ENCODE results near the gene CEP120.
A peak's percentile ranks its signal among the peaks of the same experiment; 100 is the strongest.
"Not testable (repeated sequence)": the region's sequence is repeated elsewhere in the genome, so short reads cannot be mapped to it uniquely, and the experiment has no call there.

The CEP120 gene

DNA sequence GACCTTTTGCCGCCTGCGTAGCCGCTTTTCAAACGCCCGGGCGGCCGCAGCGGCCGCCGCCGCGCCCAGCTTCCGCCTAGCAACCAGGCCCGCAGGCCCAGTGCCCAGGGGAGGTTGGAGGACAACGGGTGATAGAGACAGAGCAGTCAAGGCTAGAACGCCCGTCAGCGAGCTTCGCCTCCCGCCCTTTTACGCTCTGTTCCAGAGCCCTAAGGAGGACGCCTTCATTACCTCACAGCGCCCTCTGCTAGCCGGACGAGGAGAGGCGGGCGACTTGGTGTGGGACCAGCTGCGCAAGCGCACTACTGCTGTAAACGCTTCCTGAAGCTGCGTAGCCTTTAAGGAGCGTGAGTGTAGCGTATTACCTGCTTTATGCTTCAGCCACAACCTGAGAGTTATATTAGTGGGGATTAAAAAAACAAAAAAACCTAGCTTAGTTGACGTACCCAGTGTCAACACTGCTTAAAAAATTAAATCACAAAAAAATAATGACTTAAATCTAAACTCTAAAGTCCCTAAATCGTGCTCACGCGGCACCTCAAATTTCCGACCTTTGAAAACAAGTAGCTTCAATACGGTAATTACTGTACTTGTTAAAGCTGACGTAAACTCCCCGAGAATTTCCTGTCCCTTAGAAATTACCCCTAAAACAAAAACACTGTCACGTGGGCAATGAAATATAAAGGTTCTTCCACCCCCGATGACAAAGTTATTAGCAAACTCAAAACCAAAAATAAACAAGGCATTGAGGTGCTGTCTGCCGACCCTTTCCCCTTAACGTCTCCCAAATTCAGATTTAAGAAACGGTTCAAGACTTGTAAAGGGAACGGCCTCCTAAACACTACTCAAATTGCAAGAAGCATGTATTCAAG, at the start of gene CEP120:
CEP120 (minus strand) TSS at position 126 of the 872 bp plus-strand sequence. CDS start 405 bp downstream, outside the sequence.
- peak within 1 kb of the TSS; percentile 92 for H3K4me3 ChIP-seq (ENCODE audit: low read depth, low read length)
- TF ChIP-seq, protein P1, sequence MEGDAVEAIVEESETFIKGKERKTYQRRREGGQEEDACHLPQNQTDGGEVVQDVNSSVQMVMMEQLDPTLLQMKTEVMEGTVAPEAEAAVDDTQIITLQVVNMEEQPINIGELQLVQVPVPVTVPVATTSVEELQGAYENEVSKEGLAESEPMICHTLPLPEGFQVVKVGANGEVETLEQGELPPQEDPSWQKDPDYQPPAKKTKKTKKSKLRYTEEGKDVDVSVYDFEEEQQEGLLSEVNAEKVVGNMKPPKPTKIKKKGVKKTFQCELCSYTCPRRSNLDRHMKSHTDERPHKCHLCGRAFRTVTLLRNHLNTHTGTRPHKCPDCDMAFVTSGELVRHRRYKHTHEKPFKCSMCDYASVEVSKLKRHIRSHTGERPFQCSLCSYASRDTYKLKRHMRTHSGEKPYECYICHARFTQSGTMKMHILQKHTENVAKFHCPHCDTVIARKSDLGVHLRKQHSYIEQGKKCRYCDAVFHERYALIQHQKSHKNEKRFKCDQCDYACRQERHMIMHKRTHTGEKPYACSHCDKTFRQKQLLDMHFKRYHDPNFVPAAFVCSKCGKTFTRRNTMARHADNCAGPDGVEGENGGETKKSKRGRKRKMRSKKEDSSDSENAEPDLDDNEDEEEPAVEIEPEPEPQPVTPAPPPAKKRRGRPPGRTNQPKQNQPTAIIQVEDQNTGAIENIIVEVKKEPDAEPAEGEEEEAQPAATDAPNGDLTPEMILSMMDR (IDR thresholded peaks at IDR 0.05; ENCODE audit: insufficient read depth, low read depth, low read length, missing control alignments) = peak; percentile 81
- peak; percentile 100 for DNase-seq (ENCODE audit: low read depth)

DNA sequence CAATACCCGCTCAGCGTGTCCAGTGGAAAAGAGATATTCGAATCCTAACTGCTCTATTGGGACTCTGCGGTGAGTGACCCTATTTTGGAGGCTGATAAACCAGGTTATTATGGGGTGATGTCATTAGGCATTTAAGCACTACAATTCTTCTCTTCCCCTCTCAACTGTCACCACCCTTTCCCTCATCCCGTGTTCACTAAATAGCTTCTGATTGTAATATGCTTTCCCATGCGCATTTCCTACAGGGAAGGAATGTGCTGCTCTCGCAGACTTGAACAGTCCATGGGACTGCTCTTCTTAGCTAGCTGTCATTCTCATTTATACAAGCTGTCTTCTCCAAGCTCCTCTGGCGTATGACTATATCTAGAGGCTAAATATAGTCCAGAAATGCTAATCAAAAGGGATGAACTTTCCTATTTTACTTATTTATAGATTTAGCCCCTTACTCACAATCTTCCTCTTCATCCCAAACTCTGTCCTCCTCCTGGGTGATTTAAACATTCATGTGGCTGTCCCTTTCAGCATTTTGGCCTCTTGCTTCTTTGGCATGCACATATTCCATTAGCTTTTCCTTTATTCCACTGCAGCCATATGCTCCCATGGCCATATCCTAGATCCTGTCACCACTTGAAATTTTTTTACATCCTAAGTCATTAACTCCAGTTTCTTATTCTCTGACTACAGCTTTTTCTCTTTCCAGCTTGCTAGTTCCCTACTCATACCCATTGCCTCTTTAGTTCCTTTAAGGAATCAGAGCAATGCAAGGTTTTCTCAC, 49.1 kb upstream of the CEP120 start:
- no peak overlapping the region for H3K4me3 ChIP-seq (ENCODE audit: low read depth, low read length)
- TF ChIP-seq, protein P1 (IDR thresholded peaks at IDR 0.05; ENCODE audit: insufficient read depth, low read depth, low read length, missing control alignments) = no peak
- DNase-seq (ENCODE audit: low read depth) = no peak

DNA sequence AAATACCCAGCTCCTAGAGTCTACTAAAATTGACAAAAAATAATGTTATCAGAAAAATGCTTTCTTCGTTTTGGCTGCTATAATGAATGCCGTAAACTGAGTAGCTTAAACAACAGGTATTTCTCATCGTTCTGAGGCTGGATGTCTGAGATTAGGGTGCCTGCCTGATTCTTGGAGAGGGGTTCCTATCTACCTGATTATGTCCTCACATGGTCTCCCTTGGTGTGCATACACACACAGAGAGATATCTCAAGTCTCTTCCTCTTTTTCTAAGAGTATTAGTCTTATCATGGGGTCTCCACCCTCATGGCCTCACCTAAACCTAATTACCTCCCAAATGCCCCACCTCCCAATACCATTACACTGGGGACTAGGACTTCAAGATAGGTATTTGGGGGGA, 48.2 kb upstream of the CEP120 start:
- DNase-seq (ENCODE audit: low read depth) = no peak
- H3K4me3 ChIP-seq (ENCODE audit: low read depth, low read length) = no peak overlapping the region
- TF ChIP-seq, protein P1 (IDR thresholded peaks at IDR 0.05; ENCODE audit: insufficient read depth, low read depth, low read length, missing control alignments) = no peak

DNA sequence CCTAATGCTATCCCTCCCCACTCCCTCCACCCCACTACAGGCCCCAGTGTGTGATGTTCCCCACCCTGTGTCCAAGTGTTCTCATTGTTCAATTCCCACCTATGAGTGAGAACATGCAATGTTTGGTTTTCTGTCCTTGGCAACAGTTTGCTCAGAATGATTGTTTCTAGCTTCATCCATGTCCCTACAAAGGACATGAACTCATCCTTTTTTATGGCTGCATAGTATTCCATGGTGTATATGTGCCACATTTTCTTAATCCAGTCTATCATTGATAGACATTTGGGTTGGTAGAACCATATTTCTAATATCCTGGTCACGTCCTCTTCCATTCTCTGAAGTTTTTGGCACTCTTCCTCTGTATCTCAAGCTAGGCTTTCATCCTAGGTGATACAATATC, 43.6 kb upstream of the CEP120 start:
- not testable (repeated sequence) for DNase-seq (ENCODE audit: low read depth); H3K4me3 ChIP-seq (ENCODE audit: low read depth, low read length)

DNA sequence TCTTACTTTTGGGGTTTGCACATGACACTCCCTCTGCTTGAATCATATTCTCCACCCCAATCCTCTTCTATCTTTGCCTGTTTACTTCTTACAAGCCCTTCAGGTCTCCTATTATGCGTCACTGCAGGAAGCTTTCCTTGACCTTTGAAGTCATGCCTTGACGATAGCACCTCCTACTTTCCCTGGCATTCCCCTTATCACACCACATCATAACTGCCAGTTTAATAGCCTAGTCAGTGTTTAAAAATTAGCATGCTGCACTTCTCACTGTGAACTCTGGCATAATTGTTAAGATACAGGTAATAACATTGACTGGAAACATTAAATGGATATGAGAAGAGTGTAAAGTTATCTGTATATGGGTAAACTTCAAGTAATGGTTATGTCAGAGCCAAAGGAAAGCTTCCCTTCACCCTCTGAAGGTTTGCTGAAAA, 37.1 kb upstream of the CEP120 start:
- no peak overlapping the region for H3K4me3 ChIP-seq (ENCODE audit: low read depth, low read length)
- TF ChIP-seq, protein P1 (IDR thresholded peaks at IDR 0.05; ENCODE audit: insufficient read depth, low read depth, low read length, missing control alignments) = no peak
- DNase-seq (ENCODE audit: low read depth) = peak; percentile 19

DNA sequence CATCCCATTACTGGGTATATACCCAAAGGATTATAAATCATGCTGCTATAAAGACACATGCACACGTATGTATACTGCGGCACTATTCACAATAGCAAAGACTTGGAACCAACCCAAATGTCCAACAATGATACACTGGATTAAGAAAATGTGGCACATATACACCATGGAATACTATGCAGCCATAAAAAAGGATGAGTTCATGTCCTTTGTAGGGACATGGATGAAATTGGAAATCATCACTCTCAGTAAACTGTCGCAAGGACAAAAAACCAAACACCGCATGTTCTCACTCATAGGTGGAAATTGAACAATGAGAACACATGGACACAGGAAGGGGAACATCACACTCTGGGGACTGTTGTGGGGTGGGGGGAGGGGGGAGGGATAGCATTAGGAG, 35.8 kb upstream of the CEP120 start:
- not testable (repeated sequence) for H3K4me3 ChIP-seq (ENCODE audit: low read depth, low read length); DNase-seq (ENCODE audit: low read depth)

DNA sequence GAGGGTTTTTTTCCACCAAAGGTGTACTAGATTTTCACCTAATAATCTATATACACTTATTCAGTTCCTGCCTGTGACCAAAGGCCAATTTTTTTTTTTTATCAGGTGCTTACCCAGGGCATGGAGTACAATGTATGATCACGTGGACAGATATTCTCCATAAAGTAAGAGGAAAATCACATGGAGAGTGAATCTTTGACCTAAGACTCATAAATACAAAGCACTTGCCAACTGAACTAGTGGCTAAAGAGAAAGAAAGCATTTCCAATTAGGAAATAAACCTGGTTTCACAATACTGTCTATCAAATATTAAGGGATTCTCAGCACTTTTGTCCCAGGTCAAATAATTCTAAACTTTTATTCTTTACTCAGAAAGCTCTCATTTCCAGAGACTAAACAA, 33.0 kb upstream of the CEP120 start:
- no peak for DNase-seq (ENCODE audit: low read depth)
- TF ChIP-seq, protein P1 (IDR thresholded peaks at IDR 0.05; ENCODE audit: insufficient read depth, low read depth, low read length, missing control alignments) = no peak

More for the DNA sequence above, 33.0 kb upstream of the CEP120 start:
- no peak overlapping the region for H3K4me3 ChIP-seq (ENCODE audit: low read depth, low read length)

Data from GM12865 (cell line).